Osteocyte (in vitro differentiated cells): Measurements from ENCODE around the gene PPL. TPM values are rescaled to one million over a fixed set of nuclear protein-coding genes. Genes with fewer than 3 reads are reported as not detected.
"Not testable (repeated sequence)": the region's sequence is repeated elsewhere in the genome, so short reads cannot be mapped to it uniquely, and the experiment has no call there.

Experiments used
- DNase-seq: peaks from one replicate; pipeline ENCODE4 v3.0.0; 2021; ENCODE audit warnings: mixed read lengths; ENCODE audit not compliant: unreplicated experiment; ENCODE audit errors: extremely low spot score
- H3K27ac Mint-ChIP-seq: one replicate; pipeline ENCODE4 v1.8.0; 2021; ENCODE audit warnings: mild to moderate bottlenecking, mixed read lengths; ENCODE audit not compliant: unreplicated experiment
- H3K27me3 Mint-ChIP-seq: one replicate; pipeline ENCODE4 v1.8.0; 2021; ENCODE audit warnings: mixed read lengths; ENCODE audit not compliant: unreplicated experiment
- H3K36me3 Mint-ChIP-seq: one replicate; pipeline ENCODE4 v1.8.0; 2021; ENCODE audit warnings: mixed read lengths; ENCODE audit not compliant: unreplicated experiment
- H3K4me1 Mint-ChIP-seq: one replicate; pipeline ENCODE4 v1.8.0; 2021; ENCODE audit warnings: mixed read lengths; ENCODE audit not compliant: unreplicated experiment
- H3K4me3 Mint-ChIP-seq: one replicate; pipeline ENCODE4 v1.8.0; 2021; ENCODE audit warnings: mild to moderate bottlenecking, moderate library complexity, mixed read lengths; ENCODE audit not compliant: unreplicated experiment
- H3K9me3 Mint-ChIP-seq: one replicate; pipeline ENCODE4 v1.8.0; 2021; ENCODE audit warnings: mixed read lengths; ENCODE audit not compliant: unreplicated experiment
- total RNA-seq: library from RNA; stranded (reverse); gene quantifications from 2 replicates; pipeline ENCODE4 v1.2.1, GENCODE V29; 2021
- TF ChIP-seq, protein P1 (sequence below): fragments of 200-600 bp; sonication (generic); IDR thresholded peaks from 2 replicates; pipeline ENCODE4 v1.5.0; 2021; ENCODE audit warnings: antibody characterized with exemption, mild to moderate bottlenecking, moderate library complexity

Gene PPL
- total RNA-seq, 1 donor from 2014 or later = 10.3 TPM

DNA sequence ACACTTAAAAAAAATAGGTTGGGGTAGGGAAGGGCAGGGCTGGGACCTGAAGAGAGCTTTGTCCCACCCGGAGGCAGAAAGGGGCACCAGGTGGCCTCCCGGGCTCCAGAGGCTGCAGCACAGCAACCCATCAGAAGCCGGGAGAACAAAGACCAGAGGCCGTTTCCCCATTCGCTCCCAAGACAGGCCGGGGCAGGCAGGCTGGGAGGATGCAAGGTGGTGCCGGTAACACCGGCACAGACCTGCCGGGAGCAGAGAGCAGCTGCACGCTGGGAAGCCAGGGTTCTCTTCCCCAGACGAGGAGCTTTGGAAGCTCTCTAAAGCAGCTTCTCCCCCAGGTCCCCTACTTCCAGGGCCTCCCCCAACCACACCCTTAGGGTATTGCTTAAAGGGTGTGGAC lies 5.6 kb downstream of the PPL start:
- TF ChIP-seq, protein P1, sequence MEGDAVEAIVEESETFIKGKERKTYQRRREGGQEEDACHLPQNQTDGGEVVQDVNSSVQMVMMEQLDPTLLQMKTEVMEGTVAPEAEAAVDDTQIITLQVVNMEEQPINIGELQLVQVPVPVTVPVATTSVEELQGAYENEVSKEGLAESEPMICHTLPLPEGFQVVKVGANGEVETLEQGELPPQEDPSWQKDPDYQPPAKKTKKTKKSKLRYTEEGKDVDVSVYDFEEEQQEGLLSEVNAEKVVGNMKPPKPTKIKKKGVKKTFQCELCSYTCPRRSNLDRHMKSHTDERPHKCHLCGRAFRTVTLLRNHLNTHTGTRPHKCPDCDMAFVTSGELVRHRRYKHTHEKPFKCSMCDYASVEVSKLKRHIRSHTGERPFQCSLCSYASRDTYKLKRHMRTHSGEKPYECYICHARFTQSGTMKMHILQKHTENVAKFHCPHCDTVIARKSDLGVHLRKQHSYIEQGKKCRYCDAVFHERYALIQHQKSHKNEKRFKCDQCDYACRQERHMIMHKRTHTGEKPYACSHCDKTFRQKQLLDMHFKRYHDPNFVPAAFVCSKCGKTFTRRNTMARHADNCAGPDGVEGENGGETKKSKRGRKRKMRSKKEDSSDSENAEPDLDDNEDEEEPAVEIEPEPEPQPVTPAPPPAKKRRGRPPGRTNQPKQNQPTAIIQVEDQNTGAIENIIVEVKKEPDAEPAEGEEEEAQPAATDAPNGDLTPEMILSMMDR = no peak
- H3K27ac Mint-ChIP-seq = no peak overlapping the region
- no peak overlapping the region for H3K4me3 Mint-ChIP-seq
- H3K36me3 Mint-ChIP-seq = peaks cover 4% of the 10 kb centered on the region
- no peak for DNase-seq
- H3K9me3 Mint-ChIP-seq = peaks cover 6% of the 10 kb centered on the region
- H3K4me1 Mint-ChIP-seq = peaks cover 11% of the 10 kb centered on the region
- H3K27me3 Mint-ChIP-seq = peaks cover 11% of the 10 kb centered on the region

DNA sequence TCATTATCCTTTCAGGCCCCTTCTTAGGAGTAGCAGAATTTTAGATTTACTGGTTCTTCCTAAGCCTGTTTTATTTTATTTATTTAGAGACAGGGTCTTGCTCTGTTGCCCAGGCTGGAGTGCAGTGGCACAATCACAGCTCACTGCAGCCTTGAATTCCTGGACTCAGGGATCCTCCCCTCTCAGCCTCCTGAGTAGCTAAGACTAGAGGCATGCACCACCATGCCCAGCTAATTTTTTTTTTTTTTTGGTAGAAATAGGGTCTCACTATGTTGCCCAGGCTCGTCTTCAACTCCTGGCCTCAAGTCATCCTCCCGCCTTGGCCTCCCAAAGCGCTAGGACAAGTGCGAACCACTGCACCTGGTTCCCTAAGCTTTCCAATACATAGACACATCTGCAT lies 7.3 kb downstream of the PPL start:
- H3K36me3 Mint-ChIP-seq, H3K9me3 Mint-ChIP-seq, H3K4me3 Mint-ChIP-seq, DNase-seq, H3K27me3 Mint-ChIP-seq, H3K4me1 Mint-ChIP-seq, H3K27ac Mint-ChIP-seq: not testable (repeated sequence)

DNA sequence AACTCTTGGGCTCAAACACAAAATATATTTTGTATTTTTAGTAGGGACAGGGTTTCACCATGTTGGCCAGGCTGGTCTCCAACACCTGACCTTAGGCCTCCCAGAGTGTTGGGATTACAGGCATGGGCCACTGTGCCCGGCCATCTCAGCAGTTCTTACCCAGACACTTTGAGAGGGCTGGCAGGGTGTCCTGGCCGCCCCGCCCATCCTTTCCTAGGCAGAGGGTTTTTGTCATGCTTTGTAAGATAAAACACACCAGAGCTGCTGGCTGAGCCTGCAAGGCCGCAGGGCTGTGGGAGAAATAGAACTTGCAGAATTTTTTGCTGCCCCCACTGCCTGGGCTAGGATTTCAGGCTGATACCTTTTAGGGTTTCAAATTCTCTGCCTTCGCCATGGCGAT lies 8.7 kb downstream of the PPL start:
- Mint-ChIP-seq H3K36me3 (peaks cover 6% of the 10 kb centered on the region), H3K4me1 (peaks cover 10% of the 10 kb centered on the region), H3K4me3 (no peak overlapping the region), H3K27ac (no peak overlapping the region), H3K27me3 (peaks cover 8% of the 10 kb centered on the region), H3K9me3 (peaks cover 6% of the 10 kb centered on the region)
- TF ChIP-seq, protein P1 = no peak
- no peak for DNase-seq

GRCh38 chr16:4927661-4928060 lies 9.3 kb downstream of the PPL start:
- Mint-ChIP-seq H3K36me3 (peaks cover 6% of the 10 kb centered on the region), H3K9me3 (peaks cover 6% of the 10 kb centered on the region), H3K4me3 (no peak overlapping the region), H3K4me1 (peaks cover 10% of the 10 kb centered on the region), H3K27me3 (peaks cover 11% of the 10 kb centered on the region), H3K27ac (no peak overlapping the region)
- DNase-seq = no peak
- TF ChIP-seq, protein P1 = no peak

DNA sequence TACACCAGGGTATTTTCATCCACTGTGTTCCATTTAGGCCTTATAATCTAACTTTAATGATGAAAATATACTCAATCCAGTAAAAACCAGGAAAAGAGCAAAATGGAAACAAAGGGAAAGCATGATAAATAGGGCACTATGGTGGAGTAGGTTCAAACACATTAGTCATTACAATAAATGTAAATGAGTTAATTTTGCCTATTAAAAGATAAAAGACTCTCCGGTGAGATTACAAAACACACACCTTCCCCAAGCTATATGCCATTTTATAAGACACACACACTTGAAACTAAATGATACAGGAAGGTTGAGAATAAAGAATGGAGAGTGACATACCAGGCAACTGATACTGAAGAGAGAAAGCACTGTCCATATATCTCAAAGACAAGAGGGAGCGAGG lies 10.0 kb downstream of the PPL start:
- H3K27me3 Mint-ChIP-seq = peaks cover 11% of the 10 kb centered on the region
- no peak overlapping the region for H3K4me3 Mint-ChIP-seq
- TF ChIP-seq, protein P1 = no peak
- DNase-seq = no peak
- H3K9me3 Mint-ChIP-seq = peaks cover 6% of the 10 kb centered on the region
- H3K27ac Mint-ChIP-seq = no peak overlapping the region
- peaks cover 6% of the 10 kb centered on the region for H3K36me3 Mint-ChIP-seq
- peaks cover 10% of the 10 kb centered on the region for H3K4me1 Mint-ChIP-seq

DNA sequence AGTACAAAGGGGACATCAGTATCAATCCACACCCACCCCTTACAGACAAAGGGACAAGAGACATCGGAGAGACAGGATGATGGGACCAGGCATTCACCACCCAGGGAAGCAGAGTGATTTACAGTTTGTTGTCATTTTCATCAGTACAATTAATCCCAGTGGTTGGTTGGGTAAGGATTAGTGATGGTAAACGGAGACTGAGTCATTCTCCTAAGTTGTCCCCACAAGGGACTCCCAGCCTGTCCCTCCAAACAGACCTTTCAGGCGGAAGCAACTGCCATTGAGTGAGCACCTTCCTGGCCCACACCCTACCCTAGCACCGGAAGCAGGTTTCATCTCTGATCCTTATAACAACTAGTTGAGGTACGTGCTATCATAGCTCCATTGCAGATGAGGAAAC lies 11.2 kb downstream of the PPL start:
- DNase-seq = no peak
- peaks cover 10% of the 10 kb centered on the region for H3K27me3 Mint-ChIP-seq
- TF ChIP-seq, protein P1 = no peak
- peaks cover 6% of the 10 kb centered on the region for H3K9me3 Mint-ChIP-seq
- peaks cover 6% of the 10 kb centered on the region for H3K36me3 Mint-ChIP-seq
- H3K27ac Mint-ChIP-seq = no peak overlapping the region
- peaks cover 10% of the 10 kb centered on the region for H3K4me1 Mint-ChIP-seq
- H3K4me3 Mint-ChIP-seq = no peak overlapping the region
